Retinal pigment epithelial cell (primary cell): ENCODE data around the gene PCNT.

Experiments
- DNase-seq: peaks from one replicate; pipeline ENCODE4 v3.0.0-alpha.2; 2010; ENCODE audit warnings: low read depth
- H3K4me3 ChIP-seq: 2 replicates; pipeline ENCODE4 v1.5.1; 2011; ENCODE audit warnings: mild to moderate bottlenecking, low read length, control low read depth, moderate library complexity
- TF ChIP-seq, protein P1 (sequence below): conservative IDR thresholded peaks from 2 replicates; pipeline ENCODE4 v1.5.1; 2011; ENCODE audit warnings: low read depth, low read length, control low read depth, inconsistent platforms

PCNT gene

DNA sequence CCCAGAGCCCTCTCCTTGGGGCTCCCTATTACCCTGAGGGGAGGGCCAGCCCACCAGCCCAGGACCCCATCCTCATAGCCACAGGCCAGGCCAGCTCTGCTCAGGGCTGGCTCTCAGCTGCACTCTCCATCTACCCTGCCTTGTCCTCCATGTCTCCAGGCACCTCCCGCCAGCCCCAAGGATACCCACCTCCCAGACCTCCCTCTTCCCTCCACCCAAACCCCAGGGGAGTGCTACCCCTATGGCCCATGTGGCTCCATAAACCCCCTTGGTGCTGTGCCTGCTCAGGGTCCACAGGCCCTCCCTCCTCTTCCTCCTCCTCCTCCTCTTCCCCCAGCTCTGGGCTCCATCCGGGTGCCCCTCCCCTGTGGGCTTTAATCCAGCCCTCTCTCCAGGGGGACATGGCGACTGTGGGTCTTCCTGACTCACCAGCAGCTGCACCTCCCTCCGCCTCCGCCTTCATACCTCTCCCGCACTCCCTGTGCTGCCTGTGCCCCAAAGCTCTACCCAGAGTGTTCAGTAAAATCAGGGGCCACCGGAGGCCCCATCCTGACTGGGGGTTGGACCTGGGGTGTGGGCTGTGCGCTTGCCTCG lies 28.7 kb upstream of the PCNT start:
- no peak overlapping the region for H3K4me3 ChIP-seq
- no peak for DNase-seq
- TF ChIP-seq, protein P1, sequence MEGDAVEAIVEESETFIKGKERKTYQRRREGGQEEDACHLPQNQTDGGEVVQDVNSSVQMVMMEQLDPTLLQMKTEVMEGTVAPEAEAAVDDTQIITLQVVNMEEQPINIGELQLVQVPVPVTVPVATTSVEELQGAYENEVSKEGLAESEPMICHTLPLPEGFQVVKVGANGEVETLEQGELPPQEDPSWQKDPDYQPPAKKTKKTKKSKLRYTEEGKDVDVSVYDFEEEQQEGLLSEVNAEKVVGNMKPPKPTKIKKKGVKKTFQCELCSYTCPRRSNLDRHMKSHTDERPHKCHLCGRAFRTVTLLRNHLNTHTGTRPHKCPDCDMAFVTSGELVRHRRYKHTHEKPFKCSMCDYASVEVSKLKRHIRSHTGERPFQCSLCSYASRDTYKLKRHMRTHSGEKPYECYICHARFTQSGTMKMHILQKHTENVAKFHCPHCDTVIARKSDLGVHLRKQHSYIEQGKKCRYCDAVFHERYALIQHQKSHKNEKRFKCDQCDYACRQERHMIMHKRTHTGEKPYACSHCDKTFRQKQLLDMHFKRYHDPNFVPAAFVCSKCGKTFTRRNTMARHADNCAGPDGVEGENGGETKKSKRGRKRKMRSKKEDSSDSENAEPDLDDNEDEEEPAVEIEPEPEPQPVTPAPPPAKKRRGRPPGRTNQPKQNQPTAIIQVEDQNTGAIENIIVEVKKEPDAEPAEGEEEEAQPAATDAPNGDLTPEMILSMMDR, result no peak

DNA sequence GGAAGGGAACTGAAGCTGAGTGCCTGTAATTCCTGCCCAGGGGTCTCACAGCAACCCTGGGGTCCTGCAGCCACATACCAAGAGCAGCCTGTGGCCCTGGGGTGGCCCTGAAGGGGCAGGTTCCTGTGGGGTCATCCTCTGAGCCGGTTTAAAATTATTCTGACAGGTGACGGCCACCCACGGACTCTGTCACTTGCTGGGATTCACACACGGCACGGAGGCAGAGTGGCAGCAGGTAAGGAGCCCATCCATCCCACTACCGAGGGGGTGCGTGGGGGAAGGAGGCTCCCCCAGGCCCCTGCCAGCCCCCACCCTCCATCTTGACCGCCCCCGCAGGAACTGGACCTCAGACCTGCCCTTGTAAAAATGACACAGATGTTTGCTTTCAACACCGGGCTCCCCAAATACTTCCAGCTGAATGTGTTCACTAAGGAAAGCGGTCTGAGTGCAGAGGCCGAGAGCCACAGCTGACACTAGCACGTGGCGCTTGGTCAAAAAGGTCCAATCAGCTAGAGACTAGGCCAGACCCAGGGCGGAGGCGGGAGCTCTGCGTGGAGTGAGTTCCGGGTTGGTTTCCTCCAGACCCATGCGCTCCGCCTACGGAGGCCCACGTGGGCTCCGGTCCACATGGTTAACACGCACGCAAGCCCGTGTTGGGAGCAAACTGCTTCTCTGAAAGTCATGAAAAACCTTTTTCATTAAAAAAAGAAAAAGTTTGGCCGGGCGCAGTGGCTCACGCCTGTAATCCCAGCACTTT lies 27.8 kb upstream of the PCNT start:
- no peak overlapping the region for H3K4me3 ChIP-seq
- DNase-seq, result no peak
- TF ChIP-seq, protein P1, result no peak

DNA sequence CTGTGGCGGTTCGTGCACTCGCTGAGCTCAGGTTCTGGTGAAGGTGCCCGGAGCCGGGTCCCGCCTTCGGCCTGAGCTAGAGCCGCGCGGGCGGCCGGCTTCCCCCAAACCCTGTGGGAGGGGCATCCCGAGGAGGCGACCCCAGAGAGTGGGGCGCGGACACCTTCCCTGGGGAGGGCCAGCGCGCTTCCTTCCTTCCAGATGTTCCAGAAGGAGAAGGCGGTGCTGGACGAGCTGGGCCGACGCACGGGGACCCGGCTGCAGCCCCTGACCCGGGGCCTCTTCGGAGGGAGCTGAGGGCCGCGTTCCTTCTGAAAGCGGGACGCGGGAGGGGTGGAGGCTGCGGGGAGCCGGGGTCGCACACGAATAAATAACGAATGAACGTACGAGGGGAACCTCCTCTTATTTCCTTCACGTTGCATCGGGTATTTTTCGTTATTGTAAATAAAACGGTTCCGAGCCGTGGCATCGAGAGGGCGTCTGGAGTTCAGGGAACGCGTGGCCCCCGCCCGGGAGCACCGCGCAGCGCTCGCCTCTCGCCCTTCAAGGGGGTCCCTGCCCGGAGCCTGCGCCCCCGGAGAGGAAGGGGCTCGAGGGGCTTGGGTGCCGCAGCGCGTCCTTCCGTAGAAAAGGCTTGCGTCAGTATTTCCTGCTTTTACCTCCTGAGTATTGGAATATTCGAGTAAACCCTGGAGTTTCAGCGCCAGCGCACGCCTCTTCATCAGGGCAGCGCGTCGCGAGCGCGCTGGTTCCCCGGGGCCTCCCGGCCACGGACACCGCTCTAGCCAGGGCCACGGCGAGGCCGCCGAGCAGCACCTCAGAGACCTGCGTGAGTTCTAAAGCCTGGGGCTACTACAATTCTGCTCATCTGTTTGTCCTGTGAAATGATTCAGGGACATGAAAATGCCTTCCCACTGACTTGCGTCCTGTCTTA lies 26.4 kb upstream of the PCNT start:
- no peak for DNase-seq
- TF ChIP-seq, protein P1, result no peak
- H3K4me3 ChIP-seq, result peak overlapping the region; percentile 43

DNA sequence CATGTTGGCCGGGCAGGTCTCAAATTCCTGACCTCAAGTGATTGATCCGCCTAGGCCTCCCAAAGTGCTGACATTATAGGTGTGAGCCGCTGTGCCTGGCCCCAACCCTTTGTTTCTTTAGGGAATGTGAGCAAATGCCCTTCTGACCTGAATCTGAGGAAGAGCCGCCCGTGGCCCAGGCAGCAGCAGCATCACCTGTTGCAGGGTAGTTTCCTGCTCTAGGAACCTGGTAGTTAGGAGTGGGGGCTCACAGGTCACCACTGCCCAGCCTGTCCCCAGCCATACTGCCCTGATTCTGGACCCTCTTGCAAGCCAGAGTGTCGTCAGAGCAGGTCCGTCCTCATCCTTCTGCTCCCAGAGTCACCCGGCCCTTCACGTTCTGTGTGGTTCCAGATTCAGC lies 24.8 kb upstream of the PCNT start:
- no peak for DNase-seq
- TF ChIP-seq, protein P1, result no peak
- H3K4me3 ChIP-seq, result no peak overlapping the region

DNA sequence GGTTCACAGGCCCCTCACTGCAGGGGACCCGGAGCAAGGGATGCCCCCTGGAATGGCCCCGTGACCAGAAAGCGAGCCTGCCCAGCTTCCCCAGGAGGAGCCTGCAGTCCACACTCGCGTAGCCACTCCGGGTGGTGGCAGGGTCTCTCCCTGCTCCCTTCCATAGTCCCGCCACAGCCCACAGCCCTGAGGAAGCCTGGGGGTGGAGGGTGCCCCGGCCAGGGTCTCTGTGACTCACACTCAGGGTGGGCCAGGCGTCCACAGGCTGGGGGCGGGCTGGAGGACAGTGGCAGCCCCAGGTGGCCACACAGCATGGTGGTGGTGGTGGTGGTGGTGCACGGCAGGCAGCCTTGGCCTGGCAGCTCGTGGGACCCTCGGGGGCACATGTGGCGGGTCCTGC lies 22.2 kb upstream of the PCNT start:
- DNase-seq, result no peak
- TF ChIP-seq, protein P1, result no peak
- no peak overlapping the region for H3K4me3 ChIP-seq

DNA sequence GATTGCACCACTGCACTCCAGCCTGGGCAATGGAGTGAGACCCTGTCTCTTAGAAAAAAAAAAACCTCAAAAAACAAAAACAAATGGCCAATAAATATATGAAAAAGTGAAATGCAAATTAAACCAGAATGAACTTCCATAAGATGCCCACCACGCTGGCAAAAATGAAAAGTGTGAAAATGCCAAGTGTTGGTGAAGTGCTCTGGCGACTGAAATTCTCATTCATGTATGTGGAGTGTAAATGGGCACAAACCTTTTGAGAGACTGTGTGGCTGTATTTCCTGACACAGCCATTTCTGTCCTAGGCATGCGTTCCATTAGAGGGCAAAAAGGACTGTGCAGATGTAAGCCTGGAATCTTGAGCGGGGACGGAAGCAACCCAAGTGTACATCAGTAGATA lies 19.5 kb upstream of the PCNT start:
- H3K4me3 ChIP-seq, result no peak overlapping the region
- DNase-seq, result no peak
- TF ChIP-seq, protein P1, result no peak
